ENCODE results near the gene SUOX. TPM values are rescaled to one million over a fixed set of nuclear protein-coding genes. Genes with fewer than 3 reads are reported as not detected.
"Not testable (repeated sequence)": the region's sequence is repeated elsewhere in the genome, so short reads cannot be mapped to it uniquely, and the experiment has no call there.

The SUOX gene
- total RNA-seq, 1 donor from 2014 or later: 56.1 TPM

- DNase-seq (ENCODE audit: low spot score) (no peak), ATAC-seq (no peak)
Measured at GRCh38 chr12:56017181-56017580, 20.1 kb downstream of the SUOX start.

GRCh38 chr12:56018356-56018755 is 21.3 kb downstream of the SUOX start:
- DNase-seq (ENCODE audit: low spot score) (no peak), ATAC-seq (no peak)

- peak; percentile 49 for ATAC-seq
- DNase-seq (ENCODE audit: low spot score): no peak
Measured at GRCh38 chr12:56020423-56021184, 23.5 kb downstream of the SUOX start, which contains the start of gene IKZF4. TSS of gene IKZF4 (plus strand) at chr12:56021043. CDS start at chr12:56021494, 451 bp downstream.

- DNase-seq (ENCODE audit: low spot score) (no peak), ATAC-seq (no peak)
Measured at GRCh38 chr12:56021889-56022497, 24.9 kb downstream of the SUOX start.

- no peak for ATAC-seq
- no peak for DNase-seq (ENCODE audit: low spot score)
Measured at GRCh38 chr12:56028511-56029165, 31.6 kb downstream of the SUOX start.

- ATAC-seq: peak; percentile 67
- no peak for DNase-seq (ENCODE audit: low spot score)
Measured at GRCh38 chr12:56029166-56029519, 32.1 kb downstream of the SUOX start.

GRCh38 chr12:56029666-56030293 is 32.7 kb downstream of the SUOX start:
- peak; percentile 94 for ATAC-seq

GRCh38 chr12:56031987-56032386 is 34.9 kb downstream of the SUOX start:
- no peak for DNase-seq (ENCODE audit: low spot score)
- no peak for ATAC-seq

More at GRCh38 chr12:56029666-56030293, 32.7 kb downstream of the SUOX start:
- DNase-seq (ENCODE audit: low spot score): no peak

- no peak for DNase-seq (ENCODE audit: low spot score)
- no peak for ATAC-seq
Measured at GRCh38 chr12:56034586-56035332, 37.7 kb downstream of the SUOX start.

GRCh38 chr12:56037161-56037560 is 40.1 kb downstream of the SUOX start:
- DNase-seq (ENCODE audit: low spot score) (no peak), ATAC-seq (no peak)

- ATAC-seq (no peak), DNase-seq (ENCODE audit: low spot score) (no peak)
Measured at GRCh38 chr12:56038022-56038655, 41.1 kb downstream of the SUOX start.

- ATAC-seq (no peak), DNase-seq (ENCODE audit: low spot score) (no peak)
Measured at GRCh38 chr12:56040151-56040550, 43.1 kb downstream of the SUOX start.

- no peak for DNase-seq (ENCODE audit: low spot score)
- ATAC-seq: peak; percentile 6
Measured at GRCh38 chr12:56040963-56041551, 44.0 kb downstream of the SUOX start.

- DNase-seq (ENCODE audit: low spot score) (peak; percentile 94), ATAC-seq (peak; percentile 88)
Measured at GRCh38 chr12:56041552-56042429, 44.7 kb downstream of the SUOX start, which contains the start of gene RPS26. TSS of gene RPS26 (plus strand) at chr12:56041918. CDS start at chr12:56042167, 249 bp downstream.

GRCh38 chr12:56042430-56042813 is 45.3 kb downstream of the SUOX start:
- DNase-seq (ENCODE audit: low spot score); ATAC-seq: not testable (repeated sequence)

GRCh38 chr12:56042843-56043242 is 45.8 kb downstream of the SUOX start:
- DNase-seq (ENCODE audit: low spot score) (no peak), ATAC-seq (no peak)

GRCh38 chr12:56046027-56046780 is 49.1 kb downstream of the SUOX start:
- no peak for DNase-seq (ENCODE audit: low spot score)
- no peak for ATAC-seq

GRCh38 chr12:56053407-56053893 is 56.4 kb downstream of the SUOX start:
- no peak for DNase-seq (ENCODE audit: low spot score)
- ATAC-seq: no peak

Data from left lobe of liver (tissue), 2 donors.